ENCODE results near the gene RASGRP2.

- TF ChIP-seq, protein P1, sequence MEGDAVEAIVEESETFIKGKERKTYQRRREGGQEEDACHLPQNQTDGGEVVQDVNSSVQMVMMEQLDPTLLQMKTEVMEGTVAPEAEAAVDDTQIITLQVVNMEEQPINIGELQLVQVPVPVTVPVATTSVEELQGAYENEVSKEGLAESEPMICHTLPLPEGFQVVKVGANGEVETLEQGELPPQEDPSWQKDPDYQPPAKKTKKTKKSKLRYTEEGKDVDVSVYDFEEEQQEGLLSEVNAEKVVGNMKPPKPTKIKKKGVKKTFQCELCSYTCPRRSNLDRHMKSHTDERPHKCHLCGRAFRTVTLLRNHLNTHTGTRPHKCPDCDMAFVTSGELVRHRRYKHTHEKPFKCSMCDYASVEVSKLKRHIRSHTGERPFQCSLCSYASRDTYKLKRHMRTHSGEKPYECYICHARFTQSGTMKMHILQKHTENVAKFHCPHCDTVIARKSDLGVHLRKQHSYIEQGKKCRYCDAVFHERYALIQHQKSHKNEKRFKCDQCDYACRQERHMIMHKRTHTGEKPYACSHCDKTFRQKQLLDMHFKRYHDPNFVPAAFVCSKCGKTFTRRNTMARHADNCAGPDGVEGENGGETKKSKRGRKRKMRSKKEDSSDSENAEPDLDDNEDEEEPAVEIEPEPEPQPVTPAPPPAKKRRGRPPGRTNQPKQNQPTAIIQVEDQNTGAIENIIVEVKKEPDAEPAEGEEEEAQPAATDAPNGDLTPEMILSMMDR (conservative IDR thresholded peaks at IDR 0.05 in 1 of 2, IDR thresholded peaks at IDR 0.05 in 1 of 2; ENCODE audit: low read depth in 1 of 2, low read length in 2 of 2): no peak
- TF ChIP-seq EZH2 (IDR thresholded peaks at IDR 0.05; ENCODE audit: low read length, missing control alignments): peak; percentile 87
Measured at GRCh38 chr11:64713016-64713707, 30.8 kb downstream of the RASGRP2 start.
